Transverse colon (tissue), 3 donors: ENCODE results near the gene TBL1XR1.

Experiments
- POLR2A ChIP-seq: fragments of 450-650 bp; IDR thresholded peaks from one replicate; pipeline ENCODE4 v1.6.1; 2016; ENCODE audit warnings: antibody characterized with exemption, mild to moderate bottlenecking, moderate library complexity
- TF ChIP-seq, protein P1 (sequence below), 5 experiments: fragments of 200-600 bp in 3 of 5; fragments of 450-650 bp in 2 of 5; sonication (generic) in 3 of 5; IDR thresholded peaks; 1 replicate in 2 of 5; 2 replicates in 3 of 5; pipeline ENCODE4 v1.5.1; 2016 to 2017; ENCODE audit warnings: antibody characterized with exemption in 5 of 5, inconsistent platforms in 3 of 5, mild to moderate bottlenecking in 2 of 5, moderate library complexity in 1 of 5

DNA sequence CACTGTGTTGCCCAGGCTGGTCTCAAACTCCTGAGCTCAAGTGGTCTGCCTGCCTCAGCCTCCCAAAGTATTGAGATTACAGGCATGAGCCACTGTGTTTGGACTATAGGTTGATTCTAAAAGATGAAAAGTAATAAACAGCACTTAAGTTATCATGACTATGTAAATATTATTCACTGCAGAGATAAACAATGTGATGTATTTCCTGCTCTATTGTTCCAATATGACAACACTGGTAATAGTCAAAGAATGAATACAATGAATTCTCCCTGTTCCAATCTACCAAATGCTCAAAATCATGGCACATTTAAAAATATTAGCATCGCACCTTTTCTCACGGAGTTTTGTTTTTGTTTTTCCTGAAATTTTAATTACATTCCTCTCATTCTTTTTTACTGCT, 36.8 kb upstream of the TBL1XR1 start:
- TF ChIP-seq, protein P1, sequence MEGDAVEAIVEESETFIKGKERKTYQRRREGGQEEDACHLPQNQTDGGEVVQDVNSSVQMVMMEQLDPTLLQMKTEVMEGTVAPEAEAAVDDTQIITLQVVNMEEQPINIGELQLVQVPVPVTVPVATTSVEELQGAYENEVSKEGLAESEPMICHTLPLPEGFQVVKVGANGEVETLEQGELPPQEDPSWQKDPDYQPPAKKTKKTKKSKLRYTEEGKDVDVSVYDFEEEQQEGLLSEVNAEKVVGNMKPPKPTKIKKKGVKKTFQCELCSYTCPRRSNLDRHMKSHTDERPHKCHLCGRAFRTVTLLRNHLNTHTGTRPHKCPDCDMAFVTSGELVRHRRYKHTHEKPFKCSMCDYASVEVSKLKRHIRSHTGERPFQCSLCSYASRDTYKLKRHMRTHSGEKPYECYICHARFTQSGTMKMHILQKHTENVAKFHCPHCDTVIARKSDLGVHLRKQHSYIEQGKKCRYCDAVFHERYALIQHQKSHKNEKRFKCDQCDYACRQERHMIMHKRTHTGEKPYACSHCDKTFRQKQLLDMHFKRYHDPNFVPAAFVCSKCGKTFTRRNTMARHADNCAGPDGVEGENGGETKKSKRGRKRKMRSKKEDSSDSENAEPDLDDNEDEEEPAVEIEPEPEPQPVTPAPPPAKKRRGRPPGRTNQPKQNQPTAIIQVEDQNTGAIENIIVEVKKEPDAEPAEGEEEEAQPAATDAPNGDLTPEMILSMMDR (IDR thresholded peaks at IDR 0.05): no peak
- no peak for TF ChIP-seq POLR2A
